Liver (tissue), 9 donors: ENCODE results near the gene ATP10B. TPM values are rescaled to one million over a fixed set of nuclear protein-coding genes. Genes with fewer than 3 reads are reported as not detected.

Source experiments
- DNase-seq: peaks from one replicate; pipeline ENCODE4 v3.0.0-alpha.2; 2017; ENCODE audit warnings: low spot score
- H3K27ac ChIP-seq, 2 donors: one replicate each; pipeline ENCODE4 v1.7.0; 2013; ENCODE audit warnings: inconsistent platforms in 2 of 2, low read length in 2 of 2, control low read depth in 1 of 2, low read depth in 1 of 2, mild to moderate bottlenecking in 1 of 2
- H3K27me3 ChIP-seq, 4 donors: one replicate each; pipeline versions ENCODE4 v1.6.1 to v1.7.0; 2013; ENCODE audit warnings: low read length in 3 of 4, inconsistent platforms in 1 of 4, mild to moderate bottlenecking in 1 of 4, moderate library complexity in 1 of 4; ENCODE audit not compliant: control insufficient read depth in 4 of 4, insufficient read depth in 4 of 4
- H3K36me3 ChIP-seq, 4 donors: one replicate each; pipeline versions ENCODE4 v1.6.1 to v1.7.0; 2013; ENCODE audit warnings: low read length in 3 of 4, mild to moderate bottlenecking in 3 of 4, low read depth in 1 of 4, moderate library complexity in 1 of 4; ENCODE audit not compliant: control insufficient read depth in 4 of 4, insufficient read depth in 3 of 4
- H3K4me1 ChIP-seq, 4 donors: one replicate each; pipeline versions ENCODE4 v1.6.1 to v1.7.0; 2013; ENCODE audit warnings: low read length in 3 of 4, mild to moderate bottlenecking in 3 of 4, moderate library complexity in 1 of 4; ENCODE audit not compliant: control insufficient read depth in 4 of 4, insufficient read depth in 4 of 4
- H3K4me3 ChIP-seq, 3 donors: one replicate each; pipeline versions ENCODE4 v1.6.1 to v1.7.0; 2013; ENCODE audit warnings: low read length in 3 of 3, control low read depth in 1 of 3, low read depth in 1 of 3, mild to moderate bottlenecking in 1 of 3
- H3K9ac ChIP-seq, 2 donors: one replicate each; pipeline ENCODE4 v1.7.0; 2013; ENCODE audit warnings: low read length in 2 of 2, mild to moderate bottlenecking in 2 of 2, moderate library complexity in 2 of 2, control low read depth in 1 of 2, low read depth in 1 of 2
- H3K9me3 ChIP-seq, 4 donors: one replicate each; pipeline versions ENCODE4 v1.6.1 to v1.7.0; 2013; ENCODE audit warnings: low read length in 3 of 4; ENCODE audit not compliant: control insufficient read depth in 4 of 4
- EGR1 ChIP-seq, 2 donors: IDR thresholded peaks; 2 replicates each; pipeline ENCODE4 v1.6.1; 2016 to 2018; ENCODE audit warnings: antibody characterized with exemption in 2 of 2, low read depth in 2 of 2
- FOXA1 ChIP-seq: IDR thresholded peaks from 2 replicates; pipeline ENCODE4 v1.6.1; 2016; ENCODE audit warnings: antibody characterized with exemption
- FOXA2 ChIP-seq: IDR thresholded peaks from 2 replicates; pipeline ENCODE4 v1.6.1; 2016; ENCODE audit warnings: antibody characterized with exemption
- GABPA ChIP-seq, 2 donors: IDR thresholded peaks in 1 of 2; conservative IDR thresholded peaks in 1 of 2; 2 replicates each; pipeline ENCODE4 v1.6.1; 2016; ENCODE audit warnings: antibody characterized with exemption in 2 of 2, mild to moderate bottlenecking in 1 of 2, moderate library complexity in 1 of 2
- HNF4A ChIP-seq, 2 donors: conservative IDR thresholded peaks; 2 replicates each; pipeline ENCODE4 v1.6.1; 2016; ENCODE audit warnings: antibody characterized with exemption in 2 of 2, mild to moderate bottlenecking in 2 of 2
- HNF4G ChIP-seq: IDR thresholded peaks from 2 replicates; pipeline ENCODE4 v1.6.1; 2016; ENCODE audit warnings: antibody characterized with exemption
- JUND ChIP-seq, 2 donors: IDR thresholded peaks; 2 replicates each; pipeline ENCODE4 v1.6.1; 2016; ENCODE audit warnings: antibody characterized with exemption in 2 of 2
- NR2F2 ChIP-seq: IDR thresholded peaks from 2 replicates; pipeline ENCODE4 v1.6.1; 2016; ENCODE audit warnings: antibody characterized with exemption
- RAD21 ChIP-seq, 2 donors: IDR thresholded peaks; 2 replicates each; pipeline ENCODE4 v1.6.1; 2016; ENCODE audit warnings: antibody characterized with exemption in 2 of 2, mild to moderate bottlenecking in 2 of 2
- RXRA ChIP-seq, 2 donors: IDR thresholded peaks; 2 replicates each; pipeline ENCODE4 v1.6.1; 2017 to 2018; ENCODE audit warnings: antibody characterized with exemption in 2 of 2, mild to moderate bottlenecking in 1 of 2
- SP1 ChIP-seq: IDR thresholded peaks from 2 replicates; pipeline ENCODE4 v1.6.1; 2018; ENCODE audit warnings: antibody characterized with exemption, mild to moderate bottlenecking
- TAF1 ChIP-seq: conservative IDR thresholded peaks from 2 replicates; pipeline ENCODE4 v1.6.1; 2016; ENCODE audit warnings: antibody characterized with exemption, mild to moderate bottlenecking
- YY1 ChIP-seq: IDR thresholded peaks from 2 replicates; pipeline ENCODE4 v1.6.1; 2016; ENCODE audit warnings: antibody characterized with exemption, mild to moderate bottlenecking
- WGBS: extraction: QIAGEN DNeasy Blood & Tissue Kit; methylation state at CpG from one replicate; pipeline ENCODE4 v1.1.7; 2013; 5-methylcytosine and 5-hydroxymethylcytosine counted together
- polyA plus RNA-seq, 2 donors: library from polyadenylated mRNA; stranded (reverse) in 1 of 2; unstranded in 1 of 2; fragments of 200-250 nt in 1 of 2; fragments of >200 nt in 1 of 2; fragmentation: Nextera tagmentation in 1 of 2; extraction: Ambion mirVana in 1 of 2; gene quantifications; one replicate each; pipeline versions ENCODE4 v1.2.1 to v1.2.3, GENCODE V29; 2013 to 2015
- total RNA-seq, 2 donors: library from RNA; depleted of rRNA; stranded (reverse); fragments of >200 nt; gene quantifications; one replicate each; pipeline ENCODE4 v1.2.3, GENCODE V29; 2014
- TF ChIP-seq, protein P1 (sequence below): IDR thresholded peaks from 2 replicates; pipeline ENCODE4 v1.6.1; 2016; ENCODE audit warnings: antibody characterized with exemption
- TF ChIP-seq, protein P2 (sequence below): fragments of 150-350 bp; IDR thresholded peaks from 2 replicates; pipeline ENCODE4 v1.5.1; 2017; ENCODE audit warnings: improper control_type of control experiment, low read depth, low read length; ENCODE audit not compliant: missing input control
- TF ChIP-seq, protein P3 (sequence below): IDR thresholded peaks from 2 replicates; pipeline ENCODE4 v1.6.1; 2016; ENCODE audit warnings: antibody characterized with exemption
- TF ChIP-seq, protein P4 (sequence below): IDR thresholded peaks from 2 replicates; pipeline ENCODE4 v1.6.1; 2016; ENCODE audit warnings: antibody characterized with exemption, mild to moderate bottlenecking
- TF ChIP-seq, protein P5 (sequence below): IDR thresholded peaks from 2 replicates; pipeline ENCODE4 v1.6.1; 2016; ENCODE audit warnings: antibody characterized with exemption
- donor health status: healthy.
- donor health status: healthy.
- donor health status: healthy.
- donor health status: healthy.
- donor health status: healthy.

ATP10B gene
- total and polyA plus RNA-seq, 4 donors = 0.05 to 0.67 (median 0.05) TPM; not detected in 1

- Histone ChIP-seq H3K27me3 (peaks cover 0 to 2% (median 0%) of the 10 kb centered on the region in 4 donors), H3K4me3 (no peak overlapping the region), H3K9ac (no peak overlapping the region), H3K9me3 (no peaks in the 10 kb centered on the region), H3K36me3 (no peaks in the 10 kb centered on the region), H3K4me1 (no peaks in the 10 kb centered on the region), H3K27ac (no peak overlapping the region)
- no peak for TF ChIP-seq GABPA (IDR thresholded peaks at IDR 0.05 in 1 of 2, conservative IDR thresholded peaks at IDR 0.05 in 1 of 2)
- no peak for DNase-seq
- 53% methylated on average over 2 of the region's 2 CpGs for WGBS
These were observed 176.0 kb downstream of the ATP10B start for GRCh38 chr5:160675988-160676387.

DNA sequence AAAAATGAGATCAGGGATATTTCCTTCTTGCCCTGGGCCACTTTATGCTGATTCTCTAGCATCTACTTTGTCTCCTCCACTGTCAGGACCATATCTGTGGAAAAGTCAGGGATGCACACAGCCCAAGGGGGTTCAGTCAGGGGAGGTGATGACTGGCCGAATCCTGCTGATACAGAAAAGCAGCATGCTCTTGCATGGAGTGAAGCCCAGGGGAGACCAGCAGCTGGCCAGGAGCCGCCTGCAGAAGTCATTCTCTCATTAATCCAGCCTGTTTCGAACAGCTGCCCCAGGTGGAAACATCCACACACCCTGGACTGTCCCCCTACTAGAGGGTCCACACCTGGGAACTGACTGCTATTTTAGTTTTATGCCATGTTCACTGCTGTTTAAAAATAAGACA lies 177.1 kb downstream of the ATP10B start:
- no peak for DNase-seq
- Histone ChIP-seq H3K27ac (no peak overlapping the region), H3K9me3 (no peaks in the 10 kb centered on the region), H3K4me3 (no peak overlapping the region), H3K27me3 (peaks cover 0 to 2% (median 0%) of the 10 kb centered on the region in 4 donors), H3K9ac (no peak overlapping the region), H3K4me1 (no peaks in the 10 kb centered on the region), H3K36me3 (no peaks in the 10 kb centered on the region)
- TF ChIP-seq, protein P1, sequence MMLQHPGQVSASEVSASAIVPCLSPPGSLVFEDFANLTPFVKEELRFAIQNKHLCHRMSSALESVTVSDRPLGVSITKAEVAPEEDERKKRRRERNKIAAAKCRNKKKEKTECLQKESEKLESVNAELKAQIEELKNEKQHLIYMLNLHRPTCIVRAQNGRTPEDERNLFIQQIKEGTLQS = no peak
- TF ChIP-seq SP1 = no peak
- no peak for TF ChIP-seq TAF1
- TF ChIP-seq, protein P2, sequence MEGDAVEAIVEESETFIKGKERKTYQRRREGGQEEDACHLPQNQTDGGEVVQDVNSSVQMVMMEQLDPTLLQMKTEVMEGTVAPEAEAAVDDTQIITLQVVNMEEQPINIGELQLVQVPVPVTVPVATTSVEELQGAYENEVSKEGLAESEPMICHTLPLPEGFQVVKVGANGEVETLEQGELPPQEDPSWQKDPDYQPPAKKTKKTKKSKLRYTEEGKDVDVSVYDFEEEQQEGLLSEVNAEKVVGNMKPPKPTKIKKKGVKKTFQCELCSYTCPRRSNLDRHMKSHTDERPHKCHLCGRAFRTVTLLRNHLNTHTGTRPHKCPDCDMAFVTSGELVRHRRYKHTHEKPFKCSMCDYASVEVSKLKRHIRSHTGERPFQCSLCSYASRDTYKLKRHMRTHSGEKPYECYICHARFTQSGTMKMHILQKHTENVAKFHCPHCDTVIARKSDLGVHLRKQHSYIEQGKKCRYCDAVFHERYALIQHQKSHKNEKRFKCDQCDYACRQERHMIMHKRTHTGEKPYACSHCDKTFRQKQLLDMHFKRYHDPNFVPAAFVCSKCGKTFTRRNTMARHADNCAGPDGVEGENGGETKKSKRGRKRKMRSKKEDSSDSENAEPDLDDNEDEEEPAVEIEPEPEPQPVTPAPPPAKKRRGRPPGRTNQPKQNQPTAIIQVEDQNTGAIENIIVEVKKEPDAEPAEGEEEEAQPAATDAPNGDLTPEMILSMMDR = no peak
- no peak for TF ChIP-seq RXRA (IDR thresholded peaks at IDR 0.05)
- TF ChIP-seq FOXA2 = no peak
- 60% methylated on average over 3 of the region's 3 CpGs for WGBS

GRCh38 chr5:160672521-160672920 lies 179.5 kb downstream of the ATP10B start:
- peaks cover 0 to 2% (median 0%) of the 10 kb centered on the region in 4 donors for H3K27me3 ChIP-seq
- H3K27ac ChIP-seq = no peak overlapping the region
- 35% methylated on average over 2 of the region's 2 CpGs for WGBS
- H3K9me3 ChIP-seq = no peaks in the 10 kb centered on the region
- no peaks in the 10 kb centered on the region for H3K4me1 ChIP-seq
- no peak overlapping the region for H3K9ac ChIP-seq
- H3K4me3 ChIP-seq = no peak overlapping the region
- no peak for DNase-seq
- TF ChIP-seq SP1 = no peak
- TF ChIP-seq, protein P3, sequence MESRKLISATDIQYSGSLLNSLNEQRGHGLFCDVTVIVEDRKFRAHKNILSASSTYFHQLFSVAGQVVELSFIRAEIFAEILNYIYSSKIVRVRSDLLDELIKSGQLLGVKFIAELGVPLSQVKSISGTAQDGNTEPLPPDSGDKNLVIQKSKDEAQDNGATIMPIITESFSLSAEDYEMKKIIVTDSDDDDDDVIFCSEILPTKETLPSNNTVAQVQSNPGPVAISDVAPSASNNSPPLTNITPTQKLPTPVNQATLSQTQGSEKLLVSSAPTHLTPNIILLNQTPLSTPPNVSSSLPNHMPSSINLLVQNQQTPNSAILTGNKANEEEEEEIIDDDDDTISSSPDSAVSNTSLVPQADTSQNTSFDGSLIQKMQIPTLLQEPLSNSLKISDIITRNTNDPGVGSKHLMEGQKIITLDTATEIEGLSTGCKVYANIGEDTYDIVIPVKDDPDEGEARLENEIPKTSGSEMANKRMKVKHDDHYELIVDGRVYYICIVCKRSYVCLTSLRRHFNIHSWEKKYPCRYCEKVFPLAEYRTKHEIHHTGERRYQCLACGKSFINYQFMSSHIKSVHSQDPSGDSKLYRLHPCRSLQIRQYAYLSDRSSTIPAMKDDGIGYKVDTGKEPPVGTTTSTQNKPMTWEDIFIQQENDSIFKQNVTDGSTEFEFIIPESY = no peak
- no peak for TF ChIP-seq RAD21 (IDR thresholded peaks at IDR 0.05)
- no peak for TF ChIP-seq RXRA (IDR thresholded peaks at IDR 0.05)
- no peak for TF ChIP-seq FOXA2
- TF ChIP-seq NR2F2 = no peak
- TF ChIP-seq, protein P1 = no peak
- TF ChIP-seq, protein P4, sequence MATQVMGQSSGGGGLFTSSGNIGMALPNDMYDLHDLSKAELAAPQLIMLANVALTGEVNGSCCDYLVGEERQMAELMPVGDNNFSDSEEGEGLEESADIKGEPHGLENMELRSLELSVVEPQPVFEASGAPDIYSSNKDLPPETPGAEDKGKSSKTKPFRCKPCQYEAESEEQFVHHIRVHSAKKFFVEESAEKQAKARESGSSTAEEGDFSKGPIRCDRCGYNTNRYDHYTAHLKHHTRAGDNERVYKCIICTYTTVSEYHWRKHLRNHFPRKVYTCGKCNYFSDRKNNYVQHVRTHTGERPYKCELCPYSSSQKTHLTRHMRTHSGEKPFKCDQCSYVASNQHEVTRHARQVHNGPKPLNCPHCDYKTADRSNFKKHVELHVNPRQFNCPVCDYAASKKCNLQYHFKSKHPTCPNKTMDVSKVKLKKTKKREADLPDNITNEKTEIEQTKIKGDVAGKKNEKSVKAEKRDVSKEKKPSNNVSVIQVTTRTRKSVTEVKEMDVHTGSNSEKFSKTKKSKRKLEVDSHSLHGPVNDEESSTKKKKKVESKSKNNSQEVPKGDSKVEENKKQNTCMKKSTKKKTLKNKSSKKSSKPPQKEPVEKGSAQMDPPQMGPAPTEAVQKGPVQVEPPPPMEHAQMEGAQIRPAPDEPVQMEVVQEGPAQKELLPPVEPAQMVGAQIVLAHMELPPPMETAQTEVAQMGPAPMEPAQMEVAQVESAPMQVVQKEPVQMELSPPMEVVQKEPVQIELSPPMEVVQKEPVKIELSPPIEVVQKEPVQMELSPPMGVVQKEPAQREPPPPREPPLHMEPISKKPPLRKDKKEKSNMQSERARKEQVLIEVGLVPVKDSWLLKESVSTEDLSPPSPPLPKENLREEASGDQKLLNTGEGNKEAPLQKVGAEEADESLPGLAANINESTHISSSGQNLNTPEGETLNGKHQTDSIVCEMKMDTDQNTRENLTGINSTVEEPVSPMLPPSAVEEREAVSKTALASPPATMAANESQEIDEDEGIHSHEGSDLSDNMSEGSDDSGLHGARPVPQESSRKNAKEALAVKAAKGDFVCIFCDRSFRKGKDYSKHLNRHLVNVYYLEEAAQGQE = no peak
- TF ChIP-seq EGR1 (IDR thresholded peaks at IDR 0.05; ENCODE audit: low read depth in 2 of 2) = no peak
- TF ChIP-seq JUND (IDR thresholded peaks at IDR 0.05) = no peak
- TF ChIP-seq, protein P5, sequence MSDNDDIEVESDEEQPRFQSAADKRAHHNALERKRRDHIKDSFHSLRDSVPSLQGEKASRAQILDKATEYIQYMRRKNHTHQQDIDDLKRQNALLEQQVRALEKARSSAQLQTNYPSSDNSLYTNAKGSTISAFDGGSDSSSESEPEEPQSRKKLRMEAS = no peak
- no peak for TF ChIP-seq FOXA1
- TF ChIP-seq HNF4G = no peak
- TF ChIP-seq GABPA (IDR thresholded peaks at IDR 0.05 in 1 of 2, conservative IDR thresholded peaks at IDR 0.05 in 1 of 2) = no peak
- no peak for TF ChIP-seq YY1
- TF ChIP-seq, protein P2 = no peak
- no peak for TF ChIP-seq TAF1
- TF ChIP-seq HNF4A (conservative IDR thresholded peaks at IDR 0.05) = no peak
- no peaks in the 10 kb centered on the region for H3K36me3 ChIP-seq
